ENCODE measurements around the gene PTPRA.
"Not testable (repeated sequence)": the region's sequence is repeated elsewhere in the genome, so short reads cannot be mapped to it uniquely, and the experiment has no call there.

The PTPRA gene

DNA sequence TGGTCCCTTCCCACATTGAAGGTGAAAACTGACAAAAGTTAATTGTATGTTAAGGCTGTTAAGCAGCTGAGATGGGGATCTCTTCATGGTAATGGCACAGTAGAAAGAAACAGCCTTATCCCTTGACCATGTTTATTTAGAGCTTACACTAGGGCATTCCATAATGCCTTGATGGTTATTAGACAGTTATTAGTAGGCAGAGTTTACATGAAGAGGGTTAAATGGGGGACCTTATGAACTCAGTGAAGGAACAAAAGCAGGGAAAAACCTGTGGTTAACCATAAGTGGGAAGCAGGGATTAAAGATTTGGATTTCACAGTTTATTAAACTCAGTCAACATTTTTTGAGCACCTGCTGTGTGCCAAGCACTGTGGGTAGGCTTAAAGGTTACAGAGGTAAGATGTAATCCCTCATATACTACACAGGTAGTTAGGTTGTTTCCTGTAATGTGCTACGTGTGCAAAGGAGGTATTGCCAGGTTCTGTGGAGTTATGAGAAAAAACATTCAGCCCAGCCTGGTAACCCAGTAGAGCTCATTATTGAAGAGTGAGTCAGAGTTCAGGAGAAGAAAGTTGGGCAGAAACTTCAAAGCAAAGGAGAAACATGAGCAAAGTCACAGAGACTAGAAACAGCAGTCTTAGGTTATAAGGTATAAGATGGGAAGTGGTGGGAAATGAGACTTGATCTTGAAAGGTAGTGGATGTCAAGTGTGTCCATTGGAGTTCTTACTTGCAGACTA lies 137.9 kb downstream of the PTPRA start:
- no peak for DNase-seq

DNA sequence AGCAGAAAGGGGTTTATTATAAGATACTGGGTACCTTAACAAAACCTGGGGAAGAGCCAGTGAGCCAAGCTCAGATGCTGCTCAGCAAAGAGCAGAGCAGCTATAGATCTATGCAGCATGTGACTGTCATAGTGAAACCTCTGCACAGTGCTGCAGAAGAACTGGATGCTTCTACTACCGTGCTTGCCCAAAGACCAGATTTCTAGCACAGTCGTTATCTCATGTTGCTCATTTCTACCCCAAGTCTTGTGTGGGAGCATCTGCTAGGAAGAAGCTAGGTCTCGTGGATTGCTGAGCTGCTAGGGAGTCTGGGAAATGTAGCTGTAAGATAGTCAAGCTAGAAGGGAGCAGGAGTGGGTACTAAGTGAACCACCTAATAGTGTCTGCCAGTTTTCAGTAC lies 138.5 kb downstream of the PTPRA start:
- DNase-seq: no peak

DNA sequence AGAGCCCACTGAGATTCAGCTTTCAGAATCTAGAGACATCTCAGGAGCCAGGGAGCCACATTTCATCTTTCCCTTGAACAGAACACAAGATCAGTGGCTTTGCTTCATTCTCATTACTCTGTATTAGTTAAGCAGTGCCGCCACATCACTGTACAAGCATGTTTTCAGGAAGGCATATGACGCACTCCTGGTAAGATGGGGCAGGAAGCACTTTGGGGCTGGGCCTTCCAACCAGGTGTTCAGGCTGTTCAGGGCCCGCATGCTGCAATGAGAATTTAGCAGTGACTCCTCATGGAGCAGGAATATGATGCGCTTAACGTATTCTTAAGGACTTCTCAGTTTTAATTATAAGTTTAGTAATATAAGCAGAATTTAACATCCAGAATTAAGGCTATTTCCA lies 140.5 kb downstream of the PTPRA start:
- DNase-seq: no peak

DNA sequence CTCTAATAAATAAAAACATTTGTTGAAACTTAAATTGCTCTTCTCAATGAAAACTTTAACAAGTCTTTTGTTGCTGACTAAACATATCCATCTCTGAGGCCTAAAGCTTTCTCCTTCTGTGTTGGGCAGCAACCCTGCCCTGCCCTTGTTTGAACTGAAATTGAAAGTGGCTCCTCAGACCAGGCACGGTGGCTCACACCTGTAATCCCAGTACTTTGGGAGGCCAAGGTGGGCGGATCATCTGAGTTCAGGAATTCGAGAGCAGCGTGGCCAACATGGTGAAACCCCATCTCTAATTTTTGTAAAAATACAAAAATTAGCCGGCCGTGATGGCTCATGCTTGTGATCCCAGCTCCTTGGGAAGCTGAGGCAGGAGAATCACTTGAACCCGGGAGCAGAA lies 140.9 kb downstream of the PTPRA start:
- no peak for DNase-seq

DNA sequence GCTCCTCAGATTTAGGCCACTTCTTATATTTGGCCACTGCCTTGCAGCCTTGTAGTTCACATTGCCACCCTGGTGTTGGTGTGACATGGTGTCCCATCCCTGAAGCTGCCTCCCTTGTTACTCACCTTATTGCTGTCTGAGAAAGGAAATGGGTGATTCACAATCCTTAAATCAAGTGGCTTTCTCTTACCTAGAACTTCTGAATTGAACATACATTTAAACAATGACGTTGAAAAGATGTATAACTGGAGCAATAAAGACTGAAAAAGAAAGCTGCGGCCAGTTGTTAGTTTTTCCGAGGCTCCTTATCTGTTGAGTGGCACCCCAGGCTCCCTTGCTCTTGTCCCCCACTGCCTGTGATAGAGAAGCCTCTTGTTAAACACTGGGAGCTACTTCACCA lies 141.4 kb downstream of the PTPRA start:
- no peak for DNase-seq

DNA sequence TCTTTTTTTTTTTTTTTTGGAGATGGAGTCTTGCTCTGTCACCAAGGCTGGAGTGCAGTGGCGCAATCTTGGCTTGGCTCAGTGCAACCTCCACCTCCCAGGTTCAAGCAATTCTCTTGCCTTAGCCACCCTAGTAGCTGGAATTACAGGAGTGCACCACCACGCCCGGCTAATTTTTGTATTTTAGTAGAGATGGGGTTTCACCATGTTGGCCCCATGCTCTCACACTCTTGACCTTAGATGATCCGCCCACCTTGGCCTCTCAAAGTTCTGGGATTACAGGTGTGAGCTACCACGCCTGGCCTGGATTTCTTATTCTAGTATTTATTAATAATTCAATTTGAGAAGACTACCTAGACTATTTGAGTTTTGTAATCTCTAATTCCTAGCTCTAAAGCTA lies 142.0 kb downstream of the PTPRA start:
- DNase-seq: not testable (repeated sequence)

DNA sequence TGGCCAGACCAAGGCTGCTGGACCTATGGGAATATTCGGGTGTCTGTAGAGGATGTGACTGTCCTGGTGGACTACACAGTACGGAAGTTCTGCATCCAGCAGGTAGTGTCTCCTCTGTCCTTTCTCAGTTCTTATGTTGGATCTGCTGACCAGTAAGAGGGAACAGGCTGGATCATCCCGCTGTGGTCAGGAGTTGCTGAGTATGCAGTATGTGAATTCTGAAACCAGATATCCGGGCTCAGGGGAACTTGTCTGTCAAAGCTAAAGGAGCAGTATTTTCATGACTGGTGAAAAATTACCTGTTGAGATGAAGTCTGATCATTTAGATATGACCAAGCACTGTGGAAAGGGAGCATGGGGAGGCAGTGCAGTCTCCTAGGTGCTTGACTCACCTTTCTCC lies 148.0 kb downstream of the PTPRA start:
- DNase-seq: no peak

DNA sequence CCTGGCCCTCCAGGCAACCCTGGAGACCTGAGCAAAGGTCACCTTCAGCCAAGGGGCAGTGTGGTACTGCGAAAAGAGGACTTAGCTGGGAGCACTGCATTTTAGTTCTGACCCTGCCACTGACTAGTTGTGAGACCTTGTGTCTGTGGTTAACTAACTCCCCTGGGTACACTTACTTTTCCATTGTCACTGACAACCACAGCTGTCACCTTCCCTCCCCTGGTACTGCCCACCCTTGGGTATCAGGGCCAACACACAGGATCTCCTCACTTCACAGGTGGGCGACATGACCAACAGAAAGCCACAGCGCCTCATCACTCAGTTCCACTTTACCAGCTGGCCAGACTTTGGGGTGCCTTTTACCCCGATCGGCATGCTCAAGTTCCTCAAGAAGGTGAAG lies 148.5 kb downstream of the PTPRA start:
- DNase-seq: no peak

DNA sequence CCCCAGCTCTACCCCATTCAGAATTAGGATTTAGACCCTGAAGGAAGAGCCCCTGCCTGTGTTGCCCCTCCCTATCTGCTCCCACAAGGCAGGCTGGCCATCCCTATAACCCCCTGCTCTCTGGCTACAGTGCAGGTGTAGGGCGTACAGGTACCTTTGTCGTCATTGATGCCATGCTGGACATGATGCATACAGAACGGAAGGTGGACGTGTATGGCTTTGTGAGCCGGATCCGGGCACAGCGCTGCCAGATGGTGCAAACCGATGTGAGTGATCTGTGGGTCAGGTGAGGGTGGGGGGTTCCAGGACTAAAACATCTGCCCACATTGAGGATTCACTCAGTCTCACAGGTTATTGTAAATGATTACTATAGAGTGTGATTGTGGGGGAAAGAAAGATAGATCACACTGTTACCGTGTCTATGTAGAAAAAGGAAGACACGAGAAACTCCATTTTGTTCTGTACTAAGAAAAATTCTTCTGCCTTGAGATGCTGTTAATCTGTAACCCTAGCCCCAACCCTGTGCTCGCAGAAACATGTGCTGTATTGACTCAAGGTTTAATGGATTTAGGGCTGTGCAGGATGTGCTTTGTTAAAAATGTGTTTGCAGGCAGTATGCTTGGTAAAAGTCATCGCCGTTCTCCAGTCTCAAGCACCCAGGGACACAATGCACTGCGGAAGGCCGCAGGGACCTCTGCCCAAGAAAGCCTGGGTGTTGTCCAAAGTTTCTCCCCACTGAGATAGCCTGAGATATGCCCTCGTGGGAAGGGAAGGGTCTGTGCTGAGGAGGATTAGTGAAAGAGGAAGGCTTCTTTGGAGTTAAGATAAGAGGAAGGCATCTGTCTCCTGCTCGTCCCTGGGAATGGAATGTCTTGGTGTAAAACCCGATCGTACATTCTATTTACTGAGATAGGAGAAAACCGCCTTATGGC lies 149.5 kb downstream of the PTPRA start:
- not testable (repeated sequence) for DNase-seq

DNA sequence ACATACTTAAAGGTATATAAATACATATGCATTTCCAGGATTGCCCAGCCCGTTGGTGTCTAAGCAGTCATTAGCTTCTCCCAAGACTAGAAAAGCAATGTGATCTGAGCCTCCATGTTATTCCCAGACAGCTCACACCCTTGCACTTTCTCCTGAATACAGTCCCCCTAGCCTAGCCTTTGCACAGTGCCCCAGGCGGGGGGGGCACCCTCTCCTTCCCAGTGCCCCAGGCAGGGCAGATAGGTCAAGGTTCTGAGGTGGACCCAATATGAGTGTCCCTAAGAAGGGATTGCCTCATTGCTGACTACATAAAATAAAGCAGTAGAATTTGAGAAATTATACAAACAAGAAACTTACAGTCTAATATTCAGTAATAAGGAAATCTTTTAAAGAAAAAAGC lies 154.7 kb downstream of the PTPRA start:
- DNase-seq: no peak

DNA sequence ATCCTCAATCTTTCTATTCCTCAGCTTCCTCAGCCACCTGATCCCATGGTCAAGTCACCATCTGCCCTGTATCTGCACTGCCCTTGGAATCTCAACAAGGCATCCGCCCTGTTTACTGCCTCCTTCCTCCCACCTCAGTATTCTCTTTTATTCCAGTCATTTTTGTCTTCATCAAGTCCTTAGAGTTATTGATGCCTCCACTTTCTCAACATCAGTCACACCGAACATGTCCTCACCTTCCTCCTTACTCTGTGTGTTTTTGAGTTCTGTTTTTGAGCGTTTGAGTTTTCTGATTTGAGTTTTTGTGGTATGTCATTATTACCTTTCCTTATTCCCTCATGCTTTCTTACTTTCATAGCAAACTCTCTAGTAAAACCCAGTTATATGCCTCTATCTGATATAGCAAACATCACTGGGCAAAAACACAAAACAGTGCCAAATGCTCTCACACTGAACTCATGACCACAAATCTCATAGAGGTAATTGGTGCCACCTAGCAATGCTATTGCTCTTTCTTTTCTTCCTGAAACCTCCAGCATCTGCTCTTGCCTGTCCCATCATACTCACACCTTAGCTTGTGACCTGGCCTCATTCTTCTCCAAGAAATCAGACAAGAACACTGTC lies 158.4 kb downstream of the PTPRA start:
- DNase-seq: no peak

DNA sequence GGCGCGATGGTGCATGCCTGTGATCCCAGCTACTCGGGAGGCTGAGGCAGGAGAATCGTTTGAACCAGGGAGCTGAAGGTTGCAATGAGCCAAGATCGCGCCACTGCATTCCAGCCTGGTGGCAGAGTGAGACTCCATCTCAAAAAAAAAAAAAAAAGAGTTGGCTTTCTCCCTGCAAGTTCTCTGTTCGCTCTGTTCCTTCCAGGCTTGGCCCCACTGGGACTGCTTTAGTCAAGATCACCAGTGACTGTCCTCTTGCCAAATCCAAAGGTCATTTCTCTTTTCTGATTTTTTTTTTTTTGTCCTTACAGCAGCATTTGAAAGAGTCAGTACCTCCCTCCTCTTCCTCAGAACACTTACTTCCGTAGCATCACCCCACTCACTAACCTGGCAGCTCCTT lies 159.3 kb downstream of the PTPRA start:
- no peak for DNase-seq

DNA sequence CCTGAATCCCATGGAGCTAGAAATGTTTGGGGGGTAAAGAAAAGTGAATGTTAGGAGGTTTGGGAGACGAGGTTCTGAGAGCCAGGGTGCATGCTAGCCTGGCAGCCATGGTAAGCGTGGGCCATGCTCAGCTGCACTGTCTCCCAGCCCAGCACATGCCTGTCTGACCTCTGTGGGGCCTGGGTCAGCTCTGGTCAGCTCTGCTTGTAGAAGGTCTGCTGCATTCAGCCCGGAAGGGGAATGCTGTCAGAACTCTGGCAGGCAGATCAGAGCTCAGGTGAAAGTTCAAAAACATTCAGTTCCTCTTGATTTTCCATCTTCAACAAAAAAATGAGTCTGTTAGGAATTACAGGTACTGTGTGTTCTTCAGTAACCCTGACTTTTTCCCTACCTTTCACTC lies 164.4 kb downstream of the PTPRA start:
- no peak for DNase-seq

DNA sequence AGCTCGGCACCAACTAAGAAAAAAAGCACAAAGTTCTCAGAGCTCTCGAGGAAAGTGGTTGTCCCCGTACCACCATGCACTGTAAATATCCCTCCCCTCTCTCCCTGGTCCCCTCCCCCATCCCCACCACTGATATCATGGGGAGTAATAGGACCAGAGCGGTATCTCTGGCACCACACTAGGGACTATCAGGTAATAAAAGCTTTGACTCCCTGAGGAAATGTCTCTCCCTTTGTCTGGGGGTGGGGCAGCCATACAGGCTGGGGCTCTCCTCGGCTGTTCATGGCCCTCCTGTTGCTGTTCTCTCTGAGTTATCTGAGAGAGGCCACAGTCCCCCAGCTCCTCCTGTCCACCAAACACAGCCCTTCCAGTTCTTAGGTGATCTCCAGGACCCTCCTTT lies 165.2 kb downstream of the PTPRA start:
- DNase-seq: no peak

DNA sequence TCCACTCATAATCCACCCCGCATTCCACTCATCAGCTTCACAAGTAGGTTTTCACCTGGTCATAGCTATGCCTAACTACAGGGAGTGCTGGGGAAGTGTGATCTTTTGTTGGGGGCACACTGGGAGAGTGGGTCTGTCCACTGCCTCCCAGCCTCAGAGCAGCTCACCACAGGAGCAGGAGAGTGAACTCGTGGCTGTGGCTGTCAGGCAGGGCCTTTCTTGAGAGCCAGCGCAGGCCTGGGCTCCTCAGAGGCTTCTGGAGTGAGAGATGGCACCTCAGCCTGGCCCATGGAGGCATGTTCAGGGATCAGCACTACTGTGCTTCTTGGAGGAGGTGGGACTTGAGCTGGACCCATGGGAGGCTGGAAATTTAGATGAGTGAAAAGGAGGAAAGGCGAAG lies 166.1 kb downstream of the PTPRA start:
- DNase-seq: no peak

DNA sequence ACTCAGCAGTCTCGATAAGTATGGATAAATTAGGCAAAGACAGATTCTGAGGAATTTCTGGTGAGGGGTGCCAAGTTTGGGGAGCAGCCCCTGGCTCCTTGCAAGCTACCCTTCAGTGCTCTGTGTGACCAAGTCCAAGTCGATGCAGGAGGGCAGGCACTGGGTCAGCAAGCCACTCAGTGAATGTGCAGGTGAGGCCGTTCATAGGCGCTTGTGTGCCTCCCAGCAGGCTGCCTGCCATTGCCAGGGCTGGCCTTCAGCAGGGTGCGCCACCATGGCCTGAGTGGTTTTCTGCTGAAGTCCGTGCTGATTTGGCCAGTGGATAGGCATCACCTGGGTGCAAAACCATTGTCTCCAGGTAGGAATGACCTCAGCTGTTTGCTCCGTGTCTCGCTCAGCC lies 166.8 kb downstream of the PTPRA start:
- no peak for DNase-seq

DNA sequence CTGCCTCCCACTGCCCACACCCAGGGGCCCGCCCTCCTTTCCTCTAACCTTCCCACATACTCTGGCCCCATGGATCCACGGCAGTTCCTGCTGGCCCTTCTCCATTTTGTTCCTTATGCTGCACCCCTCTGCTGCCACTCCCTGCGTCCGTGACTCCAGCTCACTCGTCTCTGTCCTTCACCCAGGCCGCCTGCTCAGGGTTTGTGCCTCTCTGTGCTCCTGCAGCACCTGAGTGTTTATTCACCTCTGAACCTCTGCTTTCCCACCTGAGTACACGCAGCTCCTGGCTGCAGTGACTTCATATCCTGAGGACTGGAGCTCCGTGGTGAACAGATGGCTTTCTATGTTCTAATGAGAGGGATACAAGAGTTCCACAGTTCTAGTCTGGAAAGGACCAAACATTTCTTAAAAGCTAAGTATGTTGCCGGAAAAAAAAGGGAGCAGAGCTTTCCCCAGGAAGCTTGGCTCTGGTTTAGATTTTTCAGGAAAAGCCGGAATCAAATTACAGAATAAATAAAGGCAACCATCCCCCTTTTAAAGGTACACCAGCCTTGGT lies 168.7 kb downstream of the PTPRA start:
- DNase-seq: no peak

DNA sequence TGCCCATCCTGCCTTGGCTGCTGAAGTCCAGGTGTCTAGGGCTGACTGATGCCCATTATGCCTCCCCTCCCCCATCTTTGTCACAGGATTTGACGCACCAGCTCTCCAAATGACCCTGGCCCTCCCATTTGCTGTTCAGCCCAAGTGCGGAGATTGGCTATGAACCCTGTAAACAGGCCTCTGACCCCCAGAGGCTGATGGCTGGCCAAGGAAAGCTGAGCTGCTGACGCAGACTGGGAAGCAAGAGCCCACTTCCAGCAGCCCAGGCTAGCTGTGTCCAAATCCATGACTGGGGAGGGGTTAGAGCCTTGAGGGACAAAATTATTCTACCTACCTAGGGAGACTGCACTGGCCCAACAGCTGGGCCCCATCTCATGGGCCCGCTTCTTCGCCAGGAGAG lies 169.3 kb downstream of the PTPRA start:
- peak; percentile 69 for DNase-seq

DNA sequence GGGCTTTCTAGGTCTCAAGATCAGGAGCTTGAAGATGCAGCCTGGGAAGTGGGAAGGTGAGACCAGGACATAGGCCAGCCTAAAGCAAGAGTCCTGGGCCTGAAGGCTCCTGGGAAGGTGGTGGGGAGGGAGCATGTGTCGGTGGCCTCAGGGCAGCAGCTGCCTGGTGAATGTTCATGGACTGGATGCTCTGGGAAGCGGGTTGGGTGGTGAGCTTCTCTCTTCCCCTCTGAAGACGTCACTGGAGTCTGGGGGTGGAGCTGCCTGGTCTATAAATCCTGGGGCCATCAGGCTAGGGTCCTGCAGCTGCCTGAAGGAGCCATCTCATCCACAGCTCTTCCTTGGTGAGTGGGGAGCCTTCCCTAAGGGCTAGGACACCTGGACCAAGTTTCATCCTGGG lies 170.0 kb downstream of the PTPRA start, which contains the start of gene GNRH2:
TSS of gene GNRH2 (plus strand) at position 301 of the 400 bp plus-strand sequence. CDS start 793 bp downstream, outside the sequence.
- DNase-seq: no peak

DNA sequence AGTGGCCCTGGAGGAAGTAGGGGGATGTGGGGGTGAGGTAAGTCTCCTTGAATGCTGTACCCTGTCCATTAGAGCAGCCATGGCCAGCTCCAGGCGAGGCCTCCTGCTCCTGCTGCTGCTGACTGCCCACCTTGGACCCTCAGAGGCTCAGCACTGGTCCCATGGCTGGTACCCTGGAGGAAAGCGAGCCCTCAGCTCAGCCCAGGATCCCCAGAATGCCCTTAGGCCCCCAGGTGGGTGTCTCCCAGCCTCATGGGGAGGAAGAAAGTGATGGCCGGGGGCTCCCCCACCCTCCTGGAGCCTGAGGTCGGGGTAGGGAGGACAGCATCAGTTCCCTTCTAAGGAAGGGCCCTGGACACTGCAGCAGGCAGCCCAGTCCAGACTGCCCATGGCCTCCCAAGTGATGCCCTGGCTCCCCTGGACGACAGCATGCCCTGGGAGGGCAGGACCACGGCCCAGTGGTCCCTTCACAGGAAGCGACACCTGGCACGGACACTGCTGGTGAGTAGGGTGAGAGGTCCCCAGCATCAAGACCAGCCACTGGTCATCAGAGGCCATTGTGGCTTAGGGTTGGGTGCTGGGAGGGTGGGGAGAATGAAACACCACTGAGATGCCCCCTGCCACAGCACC lies 171.2 kb downstream of the PTPRA start:
- no peak for DNase-seq

DNA sequence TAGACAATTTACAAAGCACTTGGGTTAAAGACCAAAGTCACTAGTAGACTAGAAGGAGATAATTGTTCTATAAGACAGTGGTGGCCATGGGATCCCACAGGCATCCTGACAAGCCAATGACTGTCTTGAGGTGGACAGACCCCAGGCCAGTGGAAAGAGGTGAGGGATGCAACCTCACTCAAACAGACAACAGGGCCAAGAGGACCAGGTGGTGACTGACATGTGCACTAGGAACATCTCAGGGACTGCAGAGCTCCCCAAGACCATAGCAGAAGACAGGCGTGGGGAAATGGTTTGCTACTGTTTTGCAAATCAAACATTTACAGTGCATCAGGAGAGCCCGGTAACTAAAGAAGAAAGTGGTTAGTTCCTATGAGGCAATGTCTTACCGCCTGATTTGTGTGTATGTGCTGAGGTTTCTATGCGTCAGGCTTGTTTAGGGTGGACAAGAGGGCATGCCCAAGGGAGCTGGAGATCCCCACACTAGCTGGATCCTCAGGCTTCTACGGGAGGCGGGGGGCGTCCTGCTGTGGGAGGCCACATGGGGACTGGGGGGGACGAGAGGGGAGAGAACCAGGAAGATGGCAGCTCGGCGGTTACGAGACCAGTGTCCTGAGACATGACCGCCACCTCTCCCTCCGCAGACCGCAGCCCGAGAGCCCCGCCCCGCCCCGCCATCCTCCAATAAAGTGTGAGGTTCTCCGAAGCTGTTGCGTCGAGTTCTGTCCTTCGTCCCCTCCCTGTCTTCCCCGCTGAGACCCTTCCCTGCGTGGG lies 171.9 kb downstream of the PTPRA start:
- DNase-seq: no peak
